Endothelial cell of umbilical vein (primary cell): Measurements from ENCODE around the gene RHBDF1.

Source experiments
- CTCF ChIP-seq, 2 donors: IDR thresholded peaks; 1 replicate in 1 of 2; 2 replicates in 1 of 2; pipeline ENCODE4 v1.5.1; 2011; ENCODE audit warnings: low read length in 2 of 2, mild to moderate bottlenecking in 2 of 2, moderate library complexity in 2 of 2, control low read depth in 1 of 2, inconsistent platforms in 1 of 2, low read depth in 1 of 2; ENCODE audit not compliant: insufficient read depth in 1 of 2; ENCODE audit errors: extremely low read depth in 1 of 2
- FOS ChIP-seq: IDR thresholded peaks from 2 replicates; pipeline ENCODE4 v1.6.1; 2011; ENCODE audit warnings: mild to moderate bottlenecking, low read length, moderate library complexity, borderline replicate concordance; ENCODE audit not compliant: insufficient read depth
- MAX ChIP-seq: IDR thresholded peaks from 2 replicates; pipeline ENCODE4 v1.6.1; 2011; ENCODE audit not compliant: insufficient read depth, insufficient read length

- TF ChIP-seq FOS, result no peak
- no peak for TF ChIP-seq CTCF (IDR thresholded peaks at IDR 0.05; ENCODE audit: extremely low read depth in 1 of 2, insufficient read depth in 1 of 2, low read depth in 1 of 2, low read length in 2 of 2)
- no peak for TF ChIP-seq MAX
These were observed 36.0 kb downstream of the RHBDF1 start for GRCh38 chr16:36336-36984.
